HG03354 (cell line): Measurements from ENCODE around the gene UPK1B.
"Not testable (repeated sequence)": the region's sequence is repeated elsewhere in the genome, so short reads cannot be mapped to it uniquely, and the experiment has no call there.

ENCODE experiments used
- ATAC-seq: cut with Tn5 transposase; IDR thresholded peaks from one replicate; pipeline ENCODE4 v1.9.1; 2021; ENCODE audit warnings: mild to moderate bottlenecking; ENCODE audit not compliant: unreplicated experiment, poor library complexity, severe bottlenecking

The UPK1B gene

DNA sequence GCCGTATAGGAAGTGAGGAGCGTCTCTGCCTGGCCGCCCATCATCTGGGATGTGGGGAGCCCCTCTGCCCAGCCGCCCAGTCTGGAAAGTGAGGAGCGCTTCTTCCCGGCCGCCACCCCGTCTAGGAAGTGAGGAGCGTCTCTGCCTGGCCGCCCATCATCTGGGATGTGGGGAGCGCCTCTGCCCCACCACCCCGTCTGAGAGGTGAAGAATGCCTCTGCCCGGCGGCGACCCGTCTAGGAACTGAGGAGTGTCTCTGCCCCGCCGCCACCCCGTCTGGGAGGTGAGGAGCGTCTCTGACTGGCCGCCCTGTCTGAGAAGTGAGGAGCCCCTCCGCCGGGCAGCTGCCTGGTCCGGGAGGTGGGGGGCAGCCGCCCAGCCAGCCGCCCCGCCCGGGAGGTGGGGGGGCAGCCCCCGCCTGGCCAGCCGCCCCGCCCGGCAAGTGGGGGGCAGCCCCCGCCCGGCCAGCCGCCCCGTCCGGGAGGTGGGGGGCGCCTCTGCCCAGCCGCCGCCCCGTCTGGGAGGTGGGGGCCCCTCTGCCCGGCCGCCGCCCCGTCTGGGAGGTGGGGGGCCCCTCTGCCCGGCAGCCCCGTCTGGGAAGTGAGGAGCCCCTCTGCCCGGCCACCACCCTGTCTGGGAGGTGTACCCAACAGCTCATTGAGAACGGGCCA, 69.1 kb downstream of the UPK1B start:
- ATAC-seq: not testable (repeated sequence)

- ATAC-seq: not testable (repeated sequence)
Measured at GRCh38 chr3:119243058-119243529, 69.7 kb downstream of the UPK1B start.

- no peak for ATAC-seq
Measured at GRCh38 chr3:119243712-119244111, 70.3 kb downstream of the UPK1B start.

DNA sequence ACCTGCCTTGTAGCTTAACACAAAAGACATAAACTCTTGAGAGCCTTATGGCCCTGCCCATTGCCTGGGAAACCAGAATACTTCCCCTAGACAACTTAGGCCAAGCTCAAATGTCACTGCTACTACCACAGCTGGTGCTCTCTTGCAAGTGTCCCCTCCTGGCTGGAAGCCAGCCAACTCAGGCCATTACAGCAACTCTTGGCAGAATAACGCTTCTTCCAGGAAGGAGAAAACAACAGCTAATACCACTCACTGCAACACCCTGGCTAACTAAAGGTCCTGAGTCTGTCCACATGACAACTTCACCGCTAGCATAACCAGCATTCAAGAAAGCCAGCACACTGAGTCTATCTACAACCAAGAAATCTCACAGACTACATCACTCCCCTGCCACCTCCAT, 72.4 kb downstream of the UPK1B start:
- no peak for ATAC-seq
